Measurements from ENCODE around the gene ALK.
A peak's percentile ranks its signal among the peaks of the same experiment; 100 is the strongest.

ALK gene

DNA sequence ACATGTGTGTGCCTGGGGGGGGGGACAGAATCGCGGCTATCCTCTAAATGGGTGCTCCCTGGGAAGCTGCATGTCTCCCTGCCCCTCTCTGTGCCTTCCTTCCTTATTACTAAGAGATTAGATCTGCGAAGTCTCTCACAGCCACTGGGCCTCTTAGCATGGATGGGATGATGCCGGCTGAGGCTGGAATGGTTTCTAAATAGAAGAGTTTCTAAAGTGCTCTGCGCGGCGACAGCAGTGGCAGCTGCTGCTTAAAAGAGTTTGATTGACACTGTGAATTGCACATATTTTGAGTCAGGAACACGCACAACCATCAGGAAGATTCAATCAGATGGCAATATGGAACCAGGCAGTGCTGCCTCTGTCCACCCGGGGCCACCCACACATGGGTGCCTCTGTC, 642.4 kb downstream of the ALK start:
- TF ChIP-seq, protein P1, sequence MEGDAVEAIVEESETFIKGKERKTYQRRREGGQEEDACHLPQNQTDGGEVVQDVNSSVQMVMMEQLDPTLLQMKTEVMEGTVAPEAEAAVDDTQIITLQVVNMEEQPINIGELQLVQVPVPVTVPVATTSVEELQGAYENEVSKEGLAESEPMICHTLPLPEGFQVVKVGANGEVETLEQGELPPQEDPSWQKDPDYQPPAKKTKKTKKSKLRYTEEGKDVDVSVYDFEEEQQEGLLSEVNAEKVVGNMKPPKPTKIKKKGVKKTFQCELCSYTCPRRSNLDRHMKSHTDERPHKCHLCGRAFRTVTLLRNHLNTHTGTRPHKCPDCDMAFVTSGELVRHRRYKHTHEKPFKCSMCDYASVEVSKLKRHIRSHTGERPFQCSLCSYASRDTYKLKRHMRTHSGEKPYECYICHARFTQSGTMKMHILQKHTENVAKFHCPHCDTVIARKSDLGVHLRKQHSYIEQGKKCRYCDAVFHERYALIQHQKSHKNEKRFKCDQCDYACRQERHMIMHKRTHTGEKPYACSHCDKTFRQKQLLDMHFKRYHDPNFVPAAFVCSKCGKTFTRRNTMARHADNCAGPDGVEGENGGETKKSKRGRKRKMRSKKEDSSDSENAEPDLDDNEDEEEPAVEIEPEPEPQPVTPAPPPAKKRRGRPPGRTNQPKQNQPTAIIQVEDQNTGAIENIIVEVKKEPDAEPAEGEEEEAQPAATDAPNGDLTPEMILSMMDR (IDR thresholded peaks at IDR 0.05; ENCODE audit: low read depth, low read length): no peak
- TF ChIP-seq POLR2A (IDR thresholded peaks at IDR 0.05; ENCODE audit: extremely low read depth, insufficient read length) (no peak), MYC (IDR thresholded peaks at IDR 0.05; ENCODE audit: low read depth, low read length) (no peak)
- TF ChIP-seq, protein P2, sequence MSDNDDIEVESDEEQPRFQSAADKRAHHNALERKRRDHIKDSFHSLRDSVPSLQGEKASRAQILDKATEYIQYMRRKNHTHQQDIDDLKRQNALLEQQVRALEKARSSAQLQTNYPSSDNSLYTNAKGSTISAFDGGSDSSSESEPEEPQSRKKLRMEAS (IDR thresholded peaks at IDR 0.05; ENCODE audit: low read depth, low read length): no peak
- H3K4me3 ChIP-seq (ENCODE audit: low read depth, low read length): no peak overlapping the region
- no peak for DNase-seq (ENCODE audit: low read depth)

DNA sequence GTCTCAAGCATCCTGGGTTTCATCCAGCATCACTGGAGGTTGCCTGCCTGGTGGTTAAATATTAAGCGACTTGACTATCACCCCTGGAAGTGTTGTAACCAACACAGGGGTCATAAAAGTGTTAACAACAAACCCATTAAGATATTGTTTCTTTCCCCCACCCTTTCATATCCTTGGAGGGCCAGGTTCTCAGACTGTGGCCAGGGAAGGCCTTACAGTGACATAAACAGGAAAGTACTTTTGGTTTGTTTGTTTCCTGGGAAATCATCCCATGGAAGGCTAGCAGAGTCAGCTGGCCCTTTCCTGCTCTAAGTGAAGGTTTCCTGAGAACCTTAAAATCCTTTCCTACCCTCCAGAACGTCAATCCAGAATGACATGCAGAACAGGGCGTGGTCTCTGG, 645.2 kb downstream of the ALK start:
- H3K4me3 ChIP-seq (ENCODE audit: low read depth, low read length): no peak overlapping the region
- no peak for DNase-seq (ENCODE audit: low read depth)
- TF ChIP-seq, protein P2 (IDR thresholded peaks at IDR 0.05; ENCODE audit: low read depth, low read length): no peak
- TF ChIP-seq, protein P1 (IDR thresholded peaks at IDR 0.05; ENCODE audit: low read depth, low read length): no peak

DNA sequence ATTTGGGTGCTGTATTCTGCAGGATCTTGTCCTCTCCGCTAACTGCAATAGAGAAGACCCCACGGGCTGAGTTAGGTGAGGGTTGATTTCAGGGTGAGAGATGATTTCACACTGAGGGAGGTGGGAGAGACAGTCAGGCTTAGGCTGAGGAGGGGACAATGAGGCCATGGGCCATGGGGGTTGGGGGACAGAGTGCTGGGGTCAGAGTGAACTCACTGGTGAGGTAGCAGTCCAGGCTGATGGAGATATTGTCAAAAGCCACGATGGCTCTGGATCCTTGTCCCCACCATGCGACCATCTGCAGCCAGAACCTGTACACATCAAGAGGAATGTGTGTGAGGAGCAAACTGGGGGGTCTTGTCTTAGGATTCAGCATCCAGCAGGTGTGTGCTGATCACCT, 646.2 kb downstream of the ALK start:
- DNase-seq (ENCODE audit: low read depth): no peak
- H3K4me3 ChIP-seq (ENCODE audit: low read depth, low read length): no peak overlapping the region
- TF ChIP-seq, protein P1 (IDR thresholded peaks at IDR 0.05; ENCODE audit: low read depth, low read length): no peak
- TF ChIP-seq MYC (IDR thresholded peaks at IDR 0.05; ENCODE audit: low read depth, low read length) (no peak), POLR2A (IDR thresholded peaks at IDR 0.05; ENCODE audit: extremely low read depth, insufficient read length) (no peak)
- TF ChIP-seq, protein P2 (IDR thresholded peaks at IDR 0.05; ENCODE audit: low read depth, low read length): no peak

DNA sequence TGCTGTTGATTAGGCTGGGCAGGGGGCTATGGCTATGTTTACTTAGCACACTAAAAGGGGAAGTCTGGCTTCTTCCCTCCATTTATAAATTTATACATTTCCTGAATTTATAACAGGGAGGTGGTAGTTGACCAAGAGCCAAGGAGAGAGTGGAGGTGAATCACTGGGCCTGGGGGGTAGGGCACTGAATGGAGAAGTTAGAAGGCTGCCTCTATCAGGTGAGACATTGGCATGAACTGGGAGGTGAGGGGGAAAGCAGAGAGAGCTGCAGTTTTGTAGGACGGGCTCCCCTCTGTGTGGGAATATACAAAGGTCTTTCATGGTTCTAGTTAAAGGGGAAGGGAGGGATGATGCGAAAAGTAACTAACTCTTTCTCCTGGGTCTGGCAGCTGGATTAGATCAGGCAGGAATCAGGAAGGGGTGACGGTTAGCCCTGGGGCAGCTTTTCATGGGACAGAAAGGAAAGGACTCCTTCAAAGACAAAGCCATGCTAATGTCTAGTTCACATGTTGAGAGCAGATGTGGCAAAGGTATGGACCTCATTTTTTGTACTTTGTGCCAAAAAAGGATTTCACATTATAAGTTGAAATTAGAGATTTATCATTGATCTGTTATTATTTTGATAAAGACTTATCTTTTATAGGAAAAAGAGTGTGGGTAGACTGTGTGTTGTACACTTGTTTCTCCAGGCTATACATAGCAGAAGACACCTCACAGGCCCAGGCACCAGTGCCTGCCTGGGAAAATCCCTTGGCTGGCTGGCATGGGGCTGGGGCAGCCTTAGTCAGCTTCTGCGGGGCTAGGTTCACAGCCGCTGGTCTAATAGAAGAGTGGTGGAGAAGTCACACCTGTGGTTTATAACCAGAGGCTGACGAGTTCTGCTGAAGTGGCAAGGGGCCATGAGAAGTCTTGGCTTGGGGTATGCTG, 647.4 kb downstream of the ALK start:
- DNase-seq (ENCODE audit: low read depth): peak; percentile 4
- TF ChIP-seq MYC (IDR thresholded peaks at IDR 0.05; ENCODE audit: low read depth, low read length) (no peak), POLR2A (IDR thresholded peaks at IDR 0.05; ENCODE audit: extremely low read depth, insufficient read length) (no peak)
- TF ChIP-seq, protein P2 (IDR thresholded peaks at IDR 0.05; ENCODE audit: low read depth, low read length): no peak
- TF ChIP-seq, protein P1 (IDR thresholded peaks at IDR 0.05; ENCODE audit: low read depth, low read length): no peak
- H3K4me3 ChIP-seq (ENCODE audit: low read depth, low read length): no peak overlapping the region

DNA sequence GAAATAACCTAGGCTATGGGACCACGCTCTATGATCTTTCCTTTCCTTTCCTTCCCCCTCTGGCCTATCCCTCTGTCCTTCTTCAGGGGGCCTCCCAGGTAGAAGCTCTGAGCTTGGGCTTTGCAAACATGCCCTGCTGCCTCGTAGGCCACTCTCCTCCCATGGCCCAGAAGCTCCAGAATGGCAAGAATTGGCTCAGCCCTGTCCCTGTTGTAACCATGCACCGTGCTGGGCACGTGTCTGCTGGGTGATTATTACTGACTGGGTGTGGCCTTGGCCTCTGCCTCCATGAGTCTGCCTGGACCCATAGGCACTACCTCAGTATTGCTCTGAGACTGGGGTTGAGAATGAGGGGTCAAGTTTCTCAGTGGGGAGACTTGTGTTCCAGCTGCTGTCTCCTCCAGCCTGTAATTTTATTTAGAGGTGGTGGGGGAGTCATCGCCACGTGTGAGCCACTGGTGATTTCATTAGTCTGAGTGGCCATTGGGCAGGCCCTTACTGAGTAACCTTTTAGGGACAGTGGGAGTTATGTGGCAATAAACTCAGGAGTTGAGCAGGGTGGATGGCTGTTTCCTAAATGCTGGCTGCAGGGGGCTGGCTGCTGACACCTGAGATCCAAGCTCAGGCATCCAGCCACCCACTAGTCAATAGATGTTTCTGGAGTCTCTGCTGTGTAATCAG, 648.2 kb downstream of the ALK start:
- TF ChIP-seq, protein P1 (IDR thresholded peaks at IDR 0.05; ENCODE audit: low read depth, low read length): no peak
- TF ChIP-seq, protein P2 (IDR thresholded peaks at IDR 0.05; ENCODE audit: low read depth, low read length): no peak
- TF ChIP-seq POLR2A (IDR thresholded peaks at IDR 0.05; ENCODE audit: extremely low read depth, insufficient read length) (no peak), MYC (IDR thresholded peaks at IDR 0.05; ENCODE audit: low read depth, low read length) (no peak)
- H3K4me3 ChIP-seq (ENCODE audit: low read depth, low read length): no peak overlapping the region
- DNase-seq (ENCODE audit: low read depth): no peak

Data from NB4 (cell line).